ENCODE measurements around the gene OR7G1.

OR7G1 gene

GRCh38 chr19:9115307-9115813 is at the start of gene OR7G1:
Gene OR7G1 (minus strand): TSS chr19:9115763. CDS start chr19:9115763, 0 bp downstream.
- DNase-seq, result no peak

- no peak for DNase-seq
Measured at GRCh38 chr19:9165261-9165660, 49.7 kb upstream of the OR7G1 start.

- DNase-seq, result no peak
Measured at GRCh38 chr19:9161427-9161826, 45.9 kb upstream of the OR7G1 start.

- DNase-seq, result no peak
Measured at GRCh38 chr19:9159891-9160290, 44.3 kb upstream of the OR7G1 start.

GRCh38 chr19:9156304-9156703 is 40.7 kb upstream of the OR7G1 start:
- no peak for DNase-seq

- no peak for DNase-seq
Measured at GRCh38 chr19:9155591-9155990, 40.0 kb upstream of the OR7G1 start.

GRCh38 chr19:9151367-9151766 is 35.8 kb upstream of the OR7G1 start:
- no peak for DNase-seq

GRCh38 chr19:9150650-9151049 is 35.1 kb upstream of the OR7G1 start:
- DNase-seq, result no peak

GRCh38 chr19:9149997-9150396 is 34.4 kb upstream of the OR7G1 start:
- DNase-seq, result no peak

GRCh38 chr19:9148697-9149096 is 33.1 kb upstream of the OR7G1 start:
- DNase-seq, result no peak

GRCh38 chr19:9146882-9147281 is 31.3 kb upstream of the OR7G1 start:
- no peak for DNase-seq

GRCh38 chr19:9144920-9145319 is 29.4 kb upstream of the OR7G1 start:
- no peak for DNase-seq

GRCh38 chr19:9140159-9140874 is 24.8 kb upstream of the OR7G1 start, which contains the start of gene ZNF317:
Gene ZNF317 (plus strand): TSS chr19:9140397. CDS start chr19:9156017, 15,620 bp downstream.
- DNase-seq, result peak; percentile 94

GRCh38 chr19:9139609-9140158 is 24.1 kb upstream of the OR7G1 start:
- DNase-seq, result no peak

GRCh38 chr19:9132422-9132821 is 16.9 kb upstream of the OR7G1 start:
- no peak for DNase-seq

GRCh38 chr19:9130965-9131364 is 15.4 kb upstream of the OR7G1 start:
- no peak for DNase-seq

GRCh38 chr19:9128171-9128570 is 12.6 kb upstream of the OR7G1 start:
- DNase-seq, result peak; percentile 5

- DNase-seq, result no peak
Measured at GRCh38 chr19:9126900-9127405, 11.4 kb upstream of the OR7G1 start, which contains the start of gene OR7G3. Gene OR7G3 (minus strand): TSS chr19:9126950. CDS start chr19:9126950, 0 bp downstream.

GRCh38 chr19:9116547-9116946 is 984 bp upstream of the OR7G1 start:
- DNase-seq, result no peak

- no peak for DNase-seq
Measured at GRCh38 chr19:9109959-9110358, 5.6 kb downstream of the OR7G1 start.

- DNase-seq, result no peak
Measured at GRCh38 chr19:9107375-9107774, 8.2 kb downstream of the OR7G1 start, which contains the start of gene OR7G2. Gene OR7G2 (minus strand): TSS chr19:9107475. CDS start chr19:9103243, 4,232 bp downstream.

GRCh38 chr19:9086761-9087160 is 28.8 kb downstream of the OR7G1 start, which contains the start of gene OR1M1:
Gene OR1M1 (plus strand): TSS chr19:9087061. CDS start chr19:9093245, 6,184 bp downstream.
- no peak for DNase-seq

- no peak for DNase-seq
Measured at GRCh38 chr19:9078651-9079050, 36.9 kb downstream of the OR7G1 start.

- DNase-seq, result peak; percentile 1
Measured at GRCh38 chr19:9076901-9077300, 38.7 kb downstream of the OR7G1 start.

Measured in fibroblast of upper back skin (primary cell).